NOMO-1 treated with dmso at 0.1 percent for 144 hours (cell line): Measurements from ENCODE around the gene TRIM47.

Experiments
- DNase-seq: peaks from one replicate; lab custom pipeline; 2025; ENCODE audit not compliant: unreplicated experiment; lab: John Stamatoyannopoulos, UW

The TRIM47 gene

DNA sequence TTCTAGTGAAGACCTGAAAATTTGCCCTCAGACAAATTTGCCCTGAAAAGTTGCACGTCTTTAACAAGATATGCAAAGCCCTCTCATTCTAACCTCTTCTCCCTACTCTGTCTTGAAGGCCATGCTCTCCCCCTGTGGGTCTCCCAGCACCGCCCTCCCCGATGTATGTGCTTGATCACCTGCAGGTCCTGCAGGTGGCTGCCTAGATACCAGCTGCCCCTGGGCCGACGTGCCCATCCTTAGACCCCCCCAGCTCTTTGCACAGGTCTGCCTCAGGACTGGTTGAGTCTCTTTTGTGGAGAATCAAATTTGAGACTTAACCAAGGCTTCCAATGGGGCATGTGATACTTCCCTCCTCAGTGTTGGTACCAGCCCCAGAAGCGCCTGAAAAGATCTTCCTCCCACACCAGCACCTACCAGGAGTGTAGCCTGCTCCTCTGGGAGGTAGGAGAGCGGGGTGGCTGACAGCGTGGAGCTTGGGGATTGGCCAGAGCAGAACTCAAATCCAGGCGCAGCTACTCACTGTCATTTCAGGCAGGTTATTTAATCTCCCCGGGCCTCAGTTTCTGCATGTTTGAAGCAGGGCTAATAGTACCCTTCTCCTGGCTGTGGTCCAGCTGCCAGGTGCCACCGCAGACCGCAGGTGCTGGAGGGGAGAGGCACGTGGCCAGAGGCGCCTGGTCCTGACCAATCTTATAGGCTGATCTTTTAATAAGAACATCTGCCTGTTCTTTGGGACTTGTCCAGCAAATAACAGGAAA is 30.9 kb upstream of the TRIM47 start:
- DNase-seq: no peak

GRCh38 chr17:75908201-75908600 is 29.8 kb upstream of the TRIM47 start:
- DNase-seq: no peak

- DNase-seq: no peak
These were observed 27.9 kb upstream of the TRIM47 start for GRCh38 chr17:75906143-75906884.

GRCh38 chr17:75904749-75905521 is 26.6 kb upstream of the TRIM47 start, which contains the start of gene MRPL38:
TSS of gene MRPL38 (minus strand) at chr17:75904884. CDS start at chr17:75904875, 9 bp downstream.
- DNase-seq: peak; percentile 96

GRCh38 chr17:75902406-75902805 is 24.0 kb upstream of the TRIM47 start:
- no peak for DNase-seq

DNA sequence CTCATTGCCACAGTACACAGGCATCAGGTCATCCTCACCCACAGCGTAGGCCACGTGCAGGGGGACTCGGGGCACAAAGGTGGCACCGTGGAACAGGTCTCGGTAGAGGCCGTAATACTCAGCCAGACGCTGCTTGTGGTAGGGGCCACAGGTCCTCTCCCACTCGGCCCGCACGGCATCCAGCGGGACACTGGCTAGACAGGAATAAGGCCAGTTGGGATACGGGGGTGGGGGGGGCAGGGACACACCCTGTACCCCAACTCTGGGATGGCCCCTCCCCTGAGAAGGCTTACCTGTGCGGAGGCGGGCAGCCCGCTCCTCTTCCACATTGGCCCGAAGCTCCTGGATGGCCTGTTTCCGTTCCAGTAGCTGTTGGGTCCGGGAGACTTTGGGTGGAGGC is 23.3 kb upstream of the TRIM47 start:
- no peak for DNase-seq

GRCh38 chr17:75900691-75901533 is 22.5 kb upstream of the TRIM47 start:
- DNase-seq: no peak

GRCh38 chr17:75899767-75900468 is 21.5 kb upstream of the TRIM47 start:
- DNase-seq: no peak

DNA sequence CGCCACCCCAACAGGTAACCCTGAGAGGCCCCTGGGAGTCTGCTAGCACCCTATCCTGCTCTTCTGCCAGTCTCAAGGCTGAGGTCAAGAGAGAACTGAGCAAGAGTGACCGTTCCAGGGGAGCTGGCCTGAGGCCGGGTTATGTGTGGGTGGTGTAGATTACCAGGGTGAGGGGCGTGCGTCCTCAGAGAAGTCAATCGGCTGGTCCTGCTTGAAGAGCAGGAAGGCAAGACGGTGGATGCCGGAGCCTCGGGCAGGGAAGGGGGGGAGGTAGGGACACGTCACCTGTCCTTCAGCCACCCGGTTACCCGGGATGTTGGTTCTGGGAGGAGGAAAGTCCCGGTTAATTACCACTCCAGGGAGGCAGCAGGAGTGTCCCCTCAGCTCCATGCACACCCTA is 21.0 kb upstream of the TRIM47 start:
- DNase-seq: no peak

DNA sequence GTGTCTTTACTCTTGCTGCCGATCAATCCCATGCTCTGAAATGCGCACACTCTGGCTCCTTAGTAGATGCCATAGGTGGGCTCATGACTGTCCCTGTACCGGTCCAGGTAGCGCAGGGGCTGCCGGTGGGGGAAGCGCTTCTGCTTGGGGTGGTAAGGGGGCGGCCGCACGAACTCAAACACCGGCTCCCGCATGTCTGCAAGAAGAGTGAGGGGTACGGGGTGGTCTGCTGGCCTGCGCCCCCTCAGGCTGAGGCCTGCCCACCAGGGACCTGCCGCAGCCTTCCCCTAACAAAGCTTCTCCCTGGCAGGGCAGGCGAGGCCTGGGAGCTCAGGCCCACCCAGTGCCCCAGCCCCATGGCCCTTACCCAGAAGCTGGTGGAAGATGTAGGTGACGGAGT is 20.4 kb upstream of the TRIM47 start:
- no peak for DNase-seq

DNA sequence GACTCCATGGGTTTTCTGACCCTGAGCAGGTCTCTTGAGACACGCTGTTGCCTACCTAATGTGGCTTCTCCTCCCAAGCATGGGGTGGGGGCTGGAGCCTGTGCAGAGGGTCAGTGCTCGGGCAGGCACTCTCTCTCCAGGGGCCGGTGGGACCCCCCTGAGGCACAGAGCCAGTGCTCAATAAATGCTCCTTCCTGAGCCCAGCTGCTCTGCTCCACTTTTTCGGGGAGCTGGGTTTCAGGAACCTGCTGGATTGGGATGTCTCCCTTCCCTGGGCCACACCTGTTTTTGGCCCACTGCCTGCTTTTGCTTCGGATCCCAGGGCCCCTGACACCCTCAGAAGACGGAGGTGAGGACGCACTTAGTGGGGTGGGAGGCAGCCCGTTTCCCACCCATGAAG is 19.7 kb upstream of the TRIM47 start:
- DNase-seq: no peak

GRCh38 chr17:75897160-75898019 is 19.0 kb upstream of the TRIM47 start:
- DNase-seq: no peak

GRCh38 chr17:75896415-75897159 is 18.2 kb upstream of the TRIM47 start, which contains the start of gene TRIM65:
TSS of gene TRIM65 (minus strand) at chr17:75896951. CDS start at chr17:75896937, 14 bp downstream.
- DNase-seq: peak; percentile 47

DNA sequence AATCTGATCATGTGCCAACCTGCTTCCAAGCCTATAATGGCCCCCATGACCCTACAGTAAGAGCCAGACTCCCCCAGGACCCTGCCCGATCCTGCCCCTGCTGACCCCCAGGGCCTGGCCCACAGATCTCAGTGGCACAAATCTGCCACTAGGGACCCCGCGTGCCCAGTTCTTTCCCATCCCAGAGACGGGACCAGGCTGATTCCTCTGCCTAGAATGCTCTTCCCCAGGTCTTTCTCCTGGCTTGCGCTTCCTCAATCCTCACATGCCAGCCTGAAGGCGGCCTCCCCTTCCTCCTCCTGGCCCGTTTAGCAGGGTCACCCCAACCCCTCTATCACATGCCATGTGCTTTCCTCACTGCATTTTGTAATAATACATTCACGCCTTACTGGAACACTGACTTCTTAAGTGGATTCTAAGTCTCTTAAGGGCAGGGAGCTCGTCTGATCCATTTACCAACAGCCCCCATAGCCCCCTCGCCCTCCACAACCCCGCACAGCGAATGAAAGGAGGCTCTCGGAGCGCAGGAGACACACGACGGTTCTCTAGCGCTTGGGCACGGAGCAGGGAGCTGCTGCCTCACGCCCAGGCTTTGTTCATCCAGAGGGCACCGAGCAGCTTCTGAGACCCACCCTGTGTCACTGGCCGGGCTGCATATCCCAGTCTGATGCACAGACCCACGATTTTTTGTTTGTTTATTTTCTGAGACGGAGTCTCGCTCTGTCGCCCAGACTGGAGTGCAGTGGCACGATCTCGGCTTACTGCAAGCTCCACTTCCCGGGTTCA is 17.2 kb upstream of the TRIM47 start:
- no peak for DNase-seq

DNA sequence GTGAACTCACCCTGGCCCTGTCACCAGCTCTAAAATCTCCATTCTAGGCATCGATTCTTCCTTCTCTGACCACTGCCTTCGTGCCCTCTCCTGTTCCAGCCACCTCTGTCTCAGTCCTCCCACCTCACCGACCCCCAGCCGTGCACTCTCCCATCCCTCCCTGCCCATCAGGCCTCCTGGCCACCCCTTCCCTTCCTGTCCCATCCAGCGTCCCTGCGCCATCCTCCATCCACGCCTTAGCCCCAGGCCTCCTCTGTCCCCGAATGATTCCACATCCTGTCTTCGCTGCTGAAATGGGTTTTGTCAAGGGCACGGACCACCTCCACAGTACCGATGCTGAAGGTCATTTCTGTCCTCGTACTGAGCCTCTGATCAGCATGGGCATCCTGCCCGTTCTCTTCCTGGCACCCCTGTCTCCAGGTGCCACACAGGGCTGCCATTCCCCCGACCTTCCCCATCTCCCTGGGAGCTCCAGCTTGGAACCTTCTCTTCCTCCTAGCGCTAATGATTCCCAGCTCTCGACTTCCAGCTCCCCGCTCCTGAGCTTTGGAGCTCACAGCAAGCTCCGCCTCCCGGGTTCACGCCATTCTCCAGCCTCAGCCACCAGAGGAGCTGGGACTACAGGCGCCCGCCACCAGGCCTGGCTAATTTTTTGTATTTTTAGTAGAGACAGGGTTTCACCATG is 15.8 kb upstream of the TRIM47 start:
- DNase-seq: no peak

DNA sequence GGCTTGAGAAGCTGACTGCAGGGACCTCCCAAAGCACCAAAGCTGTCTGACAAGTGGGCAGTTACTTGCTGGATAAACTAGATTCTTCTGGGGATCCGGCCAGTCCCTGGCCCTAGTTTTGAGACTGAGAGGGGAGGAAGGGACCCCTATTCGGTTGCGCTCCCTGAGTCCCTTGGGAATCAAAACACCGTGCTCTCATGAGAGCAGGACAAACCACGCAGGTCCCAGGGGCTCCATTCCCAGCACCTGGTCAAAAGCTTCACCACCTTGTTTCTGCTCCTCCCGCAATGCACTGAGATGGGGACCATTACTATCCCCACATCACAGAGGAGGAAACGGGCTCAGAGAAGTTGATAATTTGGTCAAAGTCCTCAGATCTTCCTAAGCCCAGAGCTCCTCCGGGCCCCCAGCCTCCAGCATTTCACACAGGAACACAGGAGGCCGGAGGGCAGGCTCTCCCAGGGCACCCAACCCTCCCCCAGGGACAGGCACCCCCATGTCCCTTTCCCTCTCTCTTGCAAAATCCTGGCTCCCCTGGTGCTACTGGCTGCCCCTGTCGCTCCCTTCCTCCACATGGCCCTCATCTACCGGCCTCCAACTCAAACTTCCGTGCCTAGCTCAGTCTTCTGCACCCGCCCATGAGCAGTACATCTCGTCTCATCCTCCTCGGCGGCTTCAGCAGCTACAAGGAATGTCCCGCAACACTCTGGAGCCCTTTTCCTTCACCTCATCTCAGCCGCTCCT is 15.1 kb upstream of the TRIM47 start:
- DNase-seq: no peak
